Endothelial cell of umbilical vein (primary cell): ENCODE results near the gene ETS2. TPM values are rescaled to one million over a fixed set of nuclear protein-coding genes. Genes with fewer than 3 reads are reported as not detected.

Experiments used
- BruUV-seq: library from RNA; stranded (reverse); fragments of 400-500 nt; replicated peaks from 2 replicates; lab custom pipeline; 2021; lab: Mats Ljungman, UMichigan
- CTCF ChIA-PET: fragments of 300-600, 350-600 bp; sonication (Branson Sonifier 250); formaldehyde crosslinking; loops from one replicate; lab custom pipeline; 2021; ENCODE audit warnings: antibody characterized with exemption, inconsistent platforms; lab: Charles Lee
- POLR2A ChIA-PET: fragments of 300-600, 350-600 bp; sonication (Branson Sonifier 250); formaldehyde crosslinking; loops from one replicate; lab custom pipeline; 2021; ENCODE audit warnings: antibody characterized with exemption, inconsistent platforms; lab: Charles Lee
- DNase-seq: peaks from one replicate; pipeline ENCODE4 v3.0.0-alpha.2; 2011; ENCODE audit warnings: low read depth, low spot score
- FAIRE-seq: peaks from 2 replicates; lab custom pipeline; 2011; peaks lifted over from hg19 to GRCh38; lab: Jason Lieb, UNC
- H2AFZ ChIP-seq: 2 replicates; pipeline ENCODE4 v1.6.0; 2012; ENCODE audit warnings: low read depth, low read length, control low read depth, inconsistent platforms
- H3K27ac ChIP-seq: 2 replicates; pipeline ENCODE4 v1.5.1; 2011; ENCODE audit warnings: low read depth, mild to moderate bottlenecking, control low read depth, low read length, moderate library complexity; ENCODE audit not compliant: insufficient read depth
- H3K27me3 ChIP-seq, 2 experiments: 2 replicates each; pipeline versions ENCODE4 v1.6.0 to v1.6.1; 2011; ENCODE audit warnings: low read length in 2 of 2, mixed read lengths in 1 of 2; ENCODE audit not compliant: control insufficient read depth in 2 of 2, insufficient read depth in 2 of 2
- H3K36me3 ChIP-seq, 2 experiments: 2 replicates in 1 of 2; 3 replicates in 1 of 2; pipeline ENCODE4 v1.5.1; 2011; ENCODE audit warnings: low read length in 2 of 2, mild to moderate bottlenecking in 1 of 2, moderate library complexity in 1 of 2; ENCODE audit not compliant: control insufficient read depth in 2 of 2, insufficient read depth in 2 of 2; ENCODE audit errors: extremely low read depth in 1 of 2
- H3K4me1 ChIP-seq: 3 replicates; pipeline ENCODE4 v1.5.1; 2011; ENCODE audit warnings: mild to moderate bottlenecking, low read length; ENCODE audit not compliant: control insufficient read depth, insufficient read depth; ENCODE audit errors: extremely low read depth
- H3K4me2 ChIP-seq: 2 replicates; pipeline ENCODE4 v1.6.1; 2011; ENCODE audit warnings: low read length, control low read depth, mixed read lengths; ENCODE audit not compliant: insufficient read depth
- H3K4me3 ChIP-seq, 3 experiments: fragments of 200-600 bp in 1 of 3; sonication (generic), shearing (Covaris generic) in 1 of 3; replicated peaks in 1 of 3; 2 replicates each; pipeline ENCODE4 v1.5.1; 2011 to 2016; ENCODE audit warnings: control low read depth in 3 of 3, low read length in 3 of 3, mild to moderate bottlenecking in 2 of 3, inconsistent platforms in 1 of 3, low read depth in 1 of 3, moderate library complexity in 1 of 3; ENCODE audit not compliant: insufficient read depth in 1 of 3
- H3K79me2 ChIP-seq: 2 replicates; pipeline ENCODE4 v1.6.0; 2012; ENCODE audit warnings: low read length, inconsistent platforms; ENCODE audit not compliant: control insufficient read depth, insufficient read depth
- H3K9ac ChIP-seq: replicated peaks from 2 replicates; pipeline ENCODE3; 2011; ENCODE audit warnings: low read length, control low read depth; ENCODE audit not compliant: insufficient read depth; ENCODE audit errors: extremely low read depth
- H3K9me1 ChIP-seq: replicated peaks from 3 replicates; pipeline ENCODE4 v1.6.0; 2011; ENCODE audit warnings: mild to moderate bottlenecking, low read length; ENCODE audit not compliant: control insufficient read depth, insufficient read depth; ENCODE audit errors: extremely low read depth
- H3K9me3 ChIP-seq: replicated peaks from 2 replicates; pipeline ENCODE4 v1.5.1; 2012; ENCODE audit warnings: low read length, inconsistent platforms; ENCODE audit not compliant: control insufficient read depth, insufficient read depth
- H4K20me1 ChIP-seq: replicated peaks from 2 replicates; pipeline ENCODE3; 2011; ENCODE audit warnings: mild to moderate bottlenecking, low read length; ENCODE audit not compliant: control insufficient read depth, insufficient read depth; ENCODE audit errors: extremely low read depth
- EZH2 ChIP-seq: IDR thresholded peaks from 2 replicates; pipeline ENCODE4 v1.6.1; 2012; ENCODE audit warnings: borderline replicate concordance, low read depth, mild to moderate bottlenecking, moderate library complexity, low read length, inconsistent platforms; ENCODE audit not compliant: severe bottlenecking
- FOS ChIP-seq: IDR thresholded peaks from 2 replicates; pipeline ENCODE4 v1.6.1; 2011; ENCODE audit warnings: mild to moderate bottlenecking, low read length, moderate library complexity, borderline replicate concordance; ENCODE audit not compliant: insufficient read depth
- GATA2 ChIP-seq: IDR thresholded peaks from 2 replicates; pipeline ENCODE4 v1.7.0; 2011; ENCODE audit warnings: low read depth, mild to moderate bottlenecking, moderate library complexity, mixed read lengths, low read length; ENCODE audit not compliant: insufficient read length, insufficient read depth
- MYC ChIP-seq: IDR thresholded peaks from one replicate; pipeline ENCODE4 v1.6.1; 2011; ENCODE audit warnings: mild to moderate bottlenecking, low read depth, low read length
- POLR2A ChIP-seq: IDR thresholded peaks from 2 replicates; pipeline ENCODE4 v1.6.1; 2012; ENCODE audit warnings: low read depth, mild to moderate bottlenecking, control low read depth, low read length
- POLR2AphosphoS5 ChIP-seq: IDR thresholded peaks from 2 replicates; pipeline ENCODE4 v1.6.1; 2012; ENCODE audit warnings: low read depth, mild to moderate bottlenecking, control low read depth, low read length, moderate library complexity; ENCODE audit not compliant: insufficient read depth
- dilution Hi-C: fragments of 300-500 bp; cut with MboI; formaldehyde crosslinking; loops from one replicate; pipeline ENCODE4 v1.15.0; 2019; ENCODE audit warnings: low sequenced_read_pairs; ENCODE audit not compliant: extremely low pct_ligation_motif_present
- intact Hi-C: fragments of 100-400 bp; cut with micrococcal nuclease; formaldehyde crosslinking; loops from one replicate; pipeline ENCODE4 v1.10.0; 2022
- polyA plus RNA-seq, 4 experiments: library from polyadenylated mRNA; depleted of rRNA in 3 of 4; stranded (reverse) in 3 of 4; unstranded in 1 of 4; fragments of >200 nt; gene quantifications; 2 replicates each; pipeline versions ENCODE4 v1.2.1 to v1.2.3, GENCODE V29; 2011 to 2012; ENCODE audit warnings: missing spikeins in 1 of 4
- total RNA-seq: library from RNA; stranded (reverse); gene quantifications from 2 replicates; pipeline ENCODE4 v1.2.3, GENCODE V29; 2021
- TF ChIP-seq, protein P1 (sequence below): IDR thresholded peaks from 2 replicates; pipeline ENCODE4 v1.6.1; 2011; ENCODE audit not compliant: insufficient read depth, insufficient read length
- TF ChIP-seq, protein P2 (sequence below), 2 donors: IDR thresholded peaks; 1 replicate in 1 of 2; 2 replicates in 1 of 2; pipeline ENCODE4 v1.5.1; 2011; ENCODE audit warnings: low read length in 2 of 2, mild to moderate bottlenecking in 2 of 2, moderate library complexity in 2 of 2, control low read depth in 1 of 2, inconsistent platforms in 1 of 2, low read depth in 1 of 2; ENCODE audit not compliant: insufficient read depth in 1 of 2; ENCODE audit errors: extremely low read depth in 1 of 2

ETS2 gene
- total and polyA plus RNA-seq, 2 donors (not counting 3 experiments of a cell fraction or from before 2014, with no cell fraction given), result 16.3 to 54.5 TPM

DNA sequence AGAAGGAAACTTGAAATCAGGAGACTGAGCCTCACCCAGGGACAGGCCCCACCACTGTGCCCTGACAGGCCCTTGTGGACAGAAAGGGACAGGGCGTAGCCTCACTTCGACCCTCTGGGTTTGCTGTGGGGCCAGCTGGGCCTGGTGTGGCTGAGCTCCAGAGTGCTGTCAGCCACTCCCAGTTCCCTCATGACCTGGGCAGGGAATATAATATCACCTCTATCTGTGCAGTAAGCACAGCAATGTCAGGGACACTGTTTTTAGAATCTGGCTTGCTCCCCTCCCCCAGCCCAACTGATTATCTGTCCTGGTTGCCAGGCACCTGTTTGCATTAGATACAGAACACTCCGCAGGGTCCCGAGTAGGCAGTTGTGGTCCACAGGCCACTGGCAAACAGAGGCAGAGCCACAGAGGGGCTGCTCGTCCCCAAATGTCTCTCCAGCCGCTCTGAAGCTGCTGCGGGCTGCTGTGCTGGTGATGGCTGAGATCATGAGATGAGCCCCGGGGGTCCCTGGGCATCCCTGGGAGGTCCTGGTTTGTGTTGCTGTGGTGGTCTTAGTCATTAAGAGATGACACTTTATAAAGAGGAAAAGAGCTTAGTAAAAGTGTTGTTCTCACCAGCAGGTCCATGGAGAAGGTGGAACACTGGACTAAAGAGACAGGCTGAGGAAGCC lies 51.6 kb downstream of the ETS2 start:
- Histone ChIP-seq H3K27me3 (no peaks in the 10 kb centered on the region), H4K20me1 (no peaks in the 10 kb centered on the region), H3K36me3 (no peaks in the 10 kb centered on the region), H3K9ac (no peak overlapping the region), H3K9me1 (no peaks in the 10 kb centered on the region), H3K4me3 (no peak overlapping the region), H3K4me1 (peaks cover 14% of the 10 kb centered on the region), H3K79me2 (no peaks in the 10 kb centered on the region), H2AFZ (no peak overlapping the region), H3K27ac (no peak overlapping the region), H3K9me3 (no peaks in the 10 kb centered on the region), H3K4me2 (no peak overlapping the region)
- DNase-seq, result no peak
- dilution Hi-C loops (no loop called here), intact Hi-C loops (no loop called here)
- ChIA-PET CTCF (no interaction called here), POLR2A (no interaction called here)
- no peak for FAIRE-seq
- TF ChIP-seq FOS (no peak), GATA2 (no peak), MYC (no peak), EZH2 (no peak), POLR2AphosphoS5 (no peak), POLR2A (no peak)
- TF ChIP-seq, protein P1, sequence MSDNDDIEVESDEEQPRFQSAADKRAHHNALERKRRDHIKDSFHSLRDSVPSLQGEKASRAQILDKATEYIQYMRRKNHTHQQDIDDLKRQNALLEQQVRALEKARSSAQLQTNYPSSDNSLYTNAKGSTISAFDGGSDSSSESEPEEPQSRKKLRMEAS, result no peak
- TF ChIP-seq, protein P2, sequence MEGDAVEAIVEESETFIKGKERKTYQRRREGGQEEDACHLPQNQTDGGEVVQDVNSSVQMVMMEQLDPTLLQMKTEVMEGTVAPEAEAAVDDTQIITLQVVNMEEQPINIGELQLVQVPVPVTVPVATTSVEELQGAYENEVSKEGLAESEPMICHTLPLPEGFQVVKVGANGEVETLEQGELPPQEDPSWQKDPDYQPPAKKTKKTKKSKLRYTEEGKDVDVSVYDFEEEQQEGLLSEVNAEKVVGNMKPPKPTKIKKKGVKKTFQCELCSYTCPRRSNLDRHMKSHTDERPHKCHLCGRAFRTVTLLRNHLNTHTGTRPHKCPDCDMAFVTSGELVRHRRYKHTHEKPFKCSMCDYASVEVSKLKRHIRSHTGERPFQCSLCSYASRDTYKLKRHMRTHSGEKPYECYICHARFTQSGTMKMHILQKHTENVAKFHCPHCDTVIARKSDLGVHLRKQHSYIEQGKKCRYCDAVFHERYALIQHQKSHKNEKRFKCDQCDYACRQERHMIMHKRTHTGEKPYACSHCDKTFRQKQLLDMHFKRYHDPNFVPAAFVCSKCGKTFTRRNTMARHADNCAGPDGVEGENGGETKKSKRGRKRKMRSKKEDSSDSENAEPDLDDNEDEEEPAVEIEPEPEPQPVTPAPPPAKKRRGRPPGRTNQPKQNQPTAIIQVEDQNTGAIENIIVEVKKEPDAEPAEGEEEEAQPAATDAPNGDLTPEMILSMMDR (IDR thresholded peaks at IDR 0.05; ENCODE audit: extremely low read depth in 1 of 2, insufficient read depth in 1 of 2, low read depth in 1 of 2, low read length in 2 of 2), result no peak
- no TSS peak for BruUV-seq
